Muscle of back (tissue), 11 donors: Measurements from ENCODE around the gene IFFO2. TPM values are rescaled to one million over a fixed set of nuclear protein-coding genes. Genes with fewer than 3 reads are reported as not detected.

ENCODE experiments used
- DNase-seq, 3 donors: peaks; one replicate each; pipeline versions ENCODE4 v3.0.0 to v3.0.0-alpha.2; 2013
- polyA plus RNA-seq, 10 donors: library from polyadenylated mRNA; unstranded; fragments of 120-200 nt; gene quantifications; one replicate each; pipeline ENCODE4 v1.2.1, GENCODE V29; 2013; ENCODE audit not compliant: insufficient read length in 10 of 10

Gene IFFO2
- polyA plus RNA-seq, 10 donors: 4.0 to 10.1 (median 5.4) TPM

DNA sequence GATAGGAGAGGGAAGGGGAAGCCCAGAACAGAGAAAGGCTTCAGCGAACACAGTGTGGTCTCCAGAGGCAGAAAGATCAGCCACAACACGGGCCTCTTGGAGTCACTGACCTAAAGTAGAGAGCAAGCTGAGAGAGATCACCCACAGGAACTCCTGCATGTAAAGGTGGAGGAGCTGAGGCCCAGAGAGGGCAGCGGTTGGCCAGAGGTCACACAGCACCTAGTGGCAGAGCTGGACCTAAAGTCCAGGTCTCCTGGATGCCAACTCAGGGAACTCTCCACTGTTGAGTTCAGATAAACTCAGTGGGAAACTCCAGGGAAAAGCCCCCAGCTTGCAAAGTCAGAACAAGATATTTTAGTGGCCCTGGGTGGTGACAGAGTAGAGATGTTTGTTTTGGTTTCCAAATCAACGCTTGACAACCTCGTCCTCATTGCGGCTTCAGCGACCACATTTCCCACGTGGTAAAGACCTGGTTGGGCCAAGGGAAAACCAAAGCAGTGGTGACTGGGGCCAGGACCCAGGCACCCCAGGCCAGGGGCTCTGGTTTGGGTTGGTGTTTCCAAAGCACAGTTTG is 4.6 kb downstream of the IFFO2 start:
- DNase-seq: no peak

DNA sequence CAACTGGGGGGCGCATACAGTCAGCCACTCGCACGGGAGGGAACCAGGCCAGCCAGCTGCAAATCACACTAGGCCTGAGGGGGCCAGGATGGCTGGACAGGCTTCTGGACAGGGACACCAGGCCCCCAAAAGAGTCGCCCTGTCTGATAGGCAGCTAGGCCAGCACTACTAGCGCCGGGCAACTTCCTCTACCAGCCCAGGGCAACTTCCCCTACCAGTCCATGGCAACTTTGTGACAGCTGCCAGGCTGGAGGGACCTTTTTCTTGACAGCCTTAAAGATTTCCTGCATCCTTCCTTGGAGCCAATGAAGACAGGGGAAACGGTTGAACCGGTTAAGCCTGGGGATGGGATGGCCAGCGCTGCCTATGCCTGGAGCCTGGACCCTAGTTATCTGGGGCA is 5.1 kb downstream of the IFFO2 start:
- DNase-seq: peak in 1 of 3 donors; percentile 32

DNA sequence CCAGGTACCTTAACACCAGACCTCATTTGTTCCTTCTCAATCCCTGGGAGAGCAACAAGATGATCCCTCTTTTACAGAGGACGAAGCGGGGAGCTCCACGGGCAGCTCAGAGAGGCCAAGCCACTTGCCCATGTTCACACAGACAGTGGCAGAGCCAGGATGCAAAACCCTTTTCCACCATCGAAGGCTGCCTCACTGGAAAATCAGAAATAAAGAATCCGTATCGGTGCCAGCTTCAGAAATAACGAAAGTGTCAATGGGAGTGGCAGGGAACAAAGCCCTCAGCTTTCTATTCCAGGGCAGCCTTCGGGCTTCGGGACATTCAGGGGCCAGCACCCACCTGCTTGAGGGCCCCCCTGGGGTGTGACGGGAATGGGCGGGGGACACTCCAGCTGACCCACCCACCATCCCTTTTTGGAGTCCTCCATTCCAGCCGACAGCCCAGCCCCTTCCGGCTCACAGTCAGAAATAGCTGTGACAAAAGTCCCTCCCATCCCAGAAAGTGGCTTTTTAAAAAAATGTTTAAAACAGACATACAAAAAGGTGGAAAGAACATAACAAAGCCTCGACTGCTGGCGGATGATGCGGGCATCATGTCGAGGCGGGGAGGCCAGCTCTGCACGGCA is 6.0 kb downstream of the IFFO2 start:
- DNase-seq: peak in 1 of 3 donors; percentile 78

DNA sequence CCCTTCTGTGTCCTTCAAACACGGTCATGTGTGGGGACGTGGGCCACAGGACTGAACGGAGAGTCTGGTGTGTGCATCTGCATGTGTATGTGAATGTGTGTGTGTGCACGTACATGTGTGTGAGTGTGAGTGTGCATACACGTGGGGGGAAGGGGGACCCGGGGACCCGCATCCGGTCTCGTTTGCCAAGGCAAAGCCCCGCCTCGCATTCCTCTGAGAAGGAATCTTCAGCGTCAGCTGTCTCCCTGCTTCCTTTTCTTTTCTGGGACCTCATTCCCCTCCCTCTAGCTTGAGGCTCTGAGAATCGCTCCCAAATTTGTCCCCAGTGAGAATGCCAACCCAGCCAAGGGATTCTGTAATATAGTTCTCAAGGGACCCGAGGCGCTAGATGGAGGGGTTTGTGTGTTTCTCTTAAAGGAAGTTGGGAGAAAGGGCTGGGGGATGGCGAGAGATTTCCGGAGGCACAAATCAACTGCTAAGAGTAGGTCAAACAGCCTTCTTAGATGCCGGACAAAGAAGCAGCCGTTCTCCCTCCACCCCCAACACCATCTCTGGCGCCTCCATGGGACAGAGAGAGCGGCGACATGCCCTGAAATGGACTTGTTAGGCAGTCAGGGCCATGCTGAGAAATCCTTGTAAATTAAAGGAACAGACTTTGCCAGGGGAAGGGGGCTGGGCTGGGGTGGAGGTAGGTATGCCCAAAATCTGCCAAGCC is 6.6 kb downstream of the IFFO2 start:
- peak; percentile 68 to 91 (median 79) for DNase-seq

DNA sequence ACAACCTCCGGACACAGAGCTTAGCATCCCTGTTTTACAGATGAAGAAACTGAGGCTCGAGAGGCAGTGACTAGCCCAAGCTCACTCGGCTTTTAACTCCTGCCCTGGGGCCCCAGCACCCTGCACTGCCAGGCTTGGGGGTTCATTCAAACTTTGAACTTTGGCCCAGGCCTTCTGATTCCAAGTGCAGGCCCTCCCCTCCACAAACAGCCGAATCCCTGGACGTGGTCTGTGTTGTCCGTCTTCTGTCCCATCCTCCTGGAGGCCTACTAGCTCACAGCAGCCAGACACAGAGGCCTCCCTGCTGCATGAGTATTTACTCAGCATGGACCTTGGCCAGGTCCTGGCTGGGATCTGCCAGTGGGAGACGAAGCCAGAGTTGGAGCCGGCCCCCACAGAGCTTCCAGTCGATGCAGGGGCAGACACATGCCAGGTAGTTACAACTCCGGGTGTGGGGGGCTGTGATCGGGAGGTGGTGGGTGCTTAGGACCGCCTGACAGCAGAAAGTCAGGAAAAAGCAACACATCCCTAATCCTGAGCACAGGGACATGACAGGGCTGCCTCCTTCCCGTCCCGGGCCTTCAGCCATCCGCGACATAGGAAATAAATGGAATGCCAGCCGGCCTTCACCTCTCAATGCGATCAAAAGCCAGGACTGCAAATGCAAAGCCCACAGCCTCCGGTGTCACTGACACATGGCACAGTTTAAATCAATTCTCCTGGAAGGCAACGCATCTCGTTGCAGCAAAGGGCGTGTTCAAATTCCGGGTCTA is 7.4 kb downstream of the IFFO2 start:
- peak in 2 of 3 donors; percentile 76 to 83 for DNase-seq

DNA sequence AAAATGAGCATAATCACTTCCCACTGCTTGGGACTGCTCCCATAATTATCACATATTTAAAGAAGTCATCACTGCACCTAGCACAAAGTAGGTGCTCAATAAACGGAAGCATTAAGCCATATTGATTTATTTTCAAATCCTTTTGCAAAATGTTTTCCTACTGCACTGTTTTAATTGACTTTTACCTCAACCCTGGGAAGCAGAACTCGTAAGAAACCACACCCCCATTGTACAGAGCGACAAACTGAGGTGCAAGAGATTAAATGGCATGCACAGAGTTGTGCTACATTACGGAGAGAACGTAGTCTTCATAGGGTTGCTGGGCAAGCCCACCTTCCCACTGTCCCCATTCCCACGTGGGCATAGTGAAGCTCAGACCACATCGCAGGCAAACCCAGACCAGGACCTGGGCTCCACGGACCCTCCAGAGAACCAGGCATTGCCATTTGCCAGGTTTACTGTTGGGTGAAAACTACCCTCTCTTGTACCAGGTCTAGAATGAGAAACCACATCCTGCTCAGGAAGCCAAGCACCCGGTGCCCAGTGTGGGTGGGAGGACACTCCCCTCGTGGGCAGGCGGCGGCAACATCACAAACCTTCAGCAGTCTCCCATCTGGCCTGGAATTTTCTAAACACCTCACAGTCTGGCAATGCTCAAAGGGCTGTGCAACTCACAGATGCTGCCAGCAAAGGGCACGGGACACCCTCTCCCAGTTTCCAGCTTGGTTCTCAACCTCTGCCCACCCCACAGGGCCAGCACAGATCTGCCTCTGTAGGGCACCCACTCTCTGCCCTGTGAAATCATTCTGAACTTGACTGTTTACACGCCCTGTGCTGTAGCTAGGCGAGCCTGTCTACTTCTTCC is 8.2 kb downstream of the IFFO2 start:
- DNase-seq: no peak

DNA sequence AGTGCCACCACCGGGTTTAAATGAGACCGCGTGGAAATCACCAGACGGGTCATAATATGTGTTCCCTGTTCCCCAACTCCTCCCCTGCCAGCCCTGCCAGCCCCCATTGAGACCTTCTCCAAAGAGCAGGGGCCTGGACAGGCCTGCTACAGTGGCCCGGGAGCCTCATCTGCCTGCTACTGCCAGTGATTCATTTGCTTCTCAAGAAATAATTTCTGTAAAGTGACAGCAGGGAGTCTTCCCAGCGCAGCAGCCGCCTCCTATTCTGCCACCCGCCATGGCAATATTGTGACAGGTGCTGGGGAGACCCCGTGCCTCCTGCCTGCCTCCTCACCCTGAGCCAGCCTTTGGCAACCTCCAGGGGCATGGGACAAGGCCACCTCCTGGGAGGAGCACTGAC is 8.9 kb downstream of the IFFO2 start:
- DNase-seq: no peak

DNA sequence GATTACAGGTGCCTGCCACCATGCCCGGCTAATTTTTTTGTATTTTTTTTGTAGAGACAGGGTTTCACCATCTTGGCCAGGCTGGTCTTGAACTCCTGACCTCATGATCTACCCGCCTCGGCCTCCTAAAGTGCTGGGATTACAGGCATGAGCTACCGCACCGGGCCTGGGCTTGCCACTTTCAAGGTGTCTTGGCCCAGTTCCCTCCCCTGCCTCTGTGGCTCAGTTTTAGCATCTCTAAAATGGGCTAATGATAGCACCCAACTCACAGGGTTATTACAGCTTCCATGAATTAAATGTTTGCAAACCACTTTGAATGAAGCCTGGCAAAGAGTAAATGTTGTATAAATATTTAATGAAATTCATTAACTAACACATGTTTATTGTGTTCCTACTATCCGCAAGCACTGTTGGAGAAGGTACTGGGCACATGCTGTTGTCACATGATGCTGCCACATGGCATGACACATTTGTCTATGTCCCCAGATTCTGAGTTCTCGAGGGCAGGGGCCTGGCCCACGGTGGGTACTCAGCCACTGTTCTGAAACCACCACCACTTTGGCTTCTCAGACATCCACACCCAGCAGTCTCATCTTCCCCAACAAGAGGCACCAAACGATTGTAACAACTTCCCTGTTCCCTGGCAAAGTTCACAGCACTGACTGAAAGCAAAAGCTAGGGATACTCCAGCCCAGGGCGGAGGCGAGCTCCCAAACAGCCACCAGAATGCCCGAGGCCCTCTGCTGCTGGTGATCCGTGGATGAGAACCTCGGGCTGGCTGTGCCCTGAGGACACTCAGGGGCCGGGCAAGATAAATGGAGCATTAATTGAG is 9.7 kb downstream of the IFFO2 start:
- no peak for DNase-seq

DNA sequence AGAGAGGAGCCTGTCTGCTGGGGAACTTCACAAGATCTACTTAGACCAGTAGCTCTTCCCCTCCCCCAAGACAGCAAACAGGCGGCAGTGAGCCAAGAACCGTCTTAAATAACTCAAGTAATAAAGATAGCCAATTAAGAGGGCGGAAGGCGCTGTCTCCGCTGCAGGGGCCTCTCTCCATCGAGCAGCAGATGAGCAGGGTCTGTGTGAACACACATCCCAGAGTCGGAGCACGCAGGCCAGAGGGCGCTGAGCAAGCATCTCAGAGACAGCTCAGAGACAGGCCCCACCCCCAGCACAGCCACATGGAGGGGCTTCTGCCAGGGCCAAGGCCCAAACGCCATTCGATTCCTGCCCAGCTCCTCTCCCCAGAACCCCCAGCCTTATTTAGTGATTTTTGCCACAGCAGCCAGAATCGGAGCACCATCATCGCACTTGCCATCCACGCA is 11.1 kb downstream of the IFFO2 start:
- peak in 2 of 3 donors; percentile 75 to 85 for DNase-seq

DNA sequence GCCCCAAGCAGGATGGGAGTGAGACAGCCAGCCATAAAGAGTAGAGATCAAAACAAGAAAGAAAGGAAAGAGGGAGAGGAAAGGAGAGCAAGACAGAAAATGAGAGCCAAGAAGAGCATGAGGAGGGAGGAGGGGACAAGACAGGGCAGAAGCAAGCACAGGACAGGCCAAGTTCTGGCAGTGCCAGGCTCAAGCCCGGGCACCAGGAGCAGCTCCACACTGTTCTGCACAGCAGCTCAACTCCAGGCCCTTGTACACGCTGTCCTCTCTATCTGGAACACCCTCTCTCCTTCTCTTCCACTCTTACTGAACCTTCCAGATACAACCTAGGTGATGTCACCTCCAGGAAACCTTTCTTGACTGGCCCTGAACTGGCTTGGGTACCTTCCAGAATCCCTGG is 11.7 kb downstream of the IFFO2 start:
- DNase-seq: no peak

DNA sequence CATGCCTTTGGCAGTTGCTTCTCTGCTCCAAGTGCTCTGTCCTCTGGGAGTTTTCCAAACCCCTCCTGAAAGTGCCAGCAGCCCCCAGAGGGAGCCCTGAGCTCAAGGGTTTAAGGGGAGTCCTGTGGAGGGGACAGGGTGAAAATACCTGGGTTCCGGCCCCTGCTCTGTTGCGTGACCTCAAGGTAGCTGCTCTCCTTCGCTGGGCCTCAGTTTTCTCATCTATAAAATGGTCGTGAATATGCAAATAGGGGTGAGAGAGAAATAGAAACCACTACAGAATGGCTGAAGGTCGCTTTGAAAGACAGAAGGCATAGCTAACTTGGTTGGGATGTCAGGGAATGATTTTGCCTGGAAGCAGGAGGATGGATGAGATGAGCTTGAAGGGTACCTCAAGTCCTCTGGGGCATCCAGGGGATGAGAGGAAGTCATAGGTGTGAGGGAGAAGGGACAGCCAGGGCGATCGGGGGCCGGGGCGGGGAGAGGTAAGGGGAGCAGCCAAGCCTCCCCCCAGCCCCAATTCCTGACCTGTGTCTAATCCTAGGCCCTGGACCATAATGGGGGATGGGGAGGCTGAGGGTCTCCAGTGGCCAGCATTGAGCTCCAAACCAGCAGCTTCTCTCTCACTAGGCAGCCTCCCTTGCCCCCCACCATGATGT is 12.4 kb downstream of the IFFO2 start:
- DNase-seq: no peak

DNA sequence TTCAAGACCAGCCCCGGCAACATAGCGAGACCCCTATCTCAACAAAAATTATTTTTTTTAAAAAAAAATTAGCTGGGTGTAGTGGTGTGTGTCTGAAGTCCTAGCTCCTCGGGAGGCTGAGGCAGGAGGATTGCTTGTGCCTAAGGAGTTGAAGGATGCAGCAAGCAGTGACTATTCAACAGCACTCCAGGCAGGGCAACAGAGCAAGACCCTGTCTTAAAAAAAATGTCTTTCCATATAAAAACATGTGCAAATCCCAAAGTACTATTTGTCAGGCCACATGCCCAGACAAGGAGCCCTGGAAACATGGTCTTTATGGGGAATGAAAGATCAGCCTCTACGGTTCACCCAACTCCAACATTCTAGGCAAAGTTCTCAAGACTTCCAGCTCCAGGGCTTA is 13.3 kb downstream of the IFFO2 start:
- no peak for DNase-seq

DNA sequence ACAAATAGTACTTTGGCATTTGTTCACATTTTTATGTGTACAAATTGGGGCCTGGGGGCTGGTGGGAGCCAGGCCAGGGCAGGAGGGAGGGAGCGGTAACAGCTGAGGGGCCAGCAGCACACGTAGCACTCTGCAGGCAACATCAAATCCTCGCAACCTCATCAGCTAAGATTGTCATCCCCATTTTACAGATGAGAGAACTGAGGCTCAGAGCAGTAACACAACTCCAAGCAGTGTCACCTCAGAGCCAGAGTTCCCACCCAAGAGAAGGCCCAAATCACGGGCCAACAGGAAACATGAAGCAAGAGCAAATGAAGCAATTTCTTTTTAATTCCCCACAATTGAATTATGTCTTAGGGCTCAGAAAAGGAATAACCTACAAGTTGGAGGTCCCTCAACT is 14.1 kb downstream of the IFFO2 start:
- no peak for DNase-seq

DNA sequence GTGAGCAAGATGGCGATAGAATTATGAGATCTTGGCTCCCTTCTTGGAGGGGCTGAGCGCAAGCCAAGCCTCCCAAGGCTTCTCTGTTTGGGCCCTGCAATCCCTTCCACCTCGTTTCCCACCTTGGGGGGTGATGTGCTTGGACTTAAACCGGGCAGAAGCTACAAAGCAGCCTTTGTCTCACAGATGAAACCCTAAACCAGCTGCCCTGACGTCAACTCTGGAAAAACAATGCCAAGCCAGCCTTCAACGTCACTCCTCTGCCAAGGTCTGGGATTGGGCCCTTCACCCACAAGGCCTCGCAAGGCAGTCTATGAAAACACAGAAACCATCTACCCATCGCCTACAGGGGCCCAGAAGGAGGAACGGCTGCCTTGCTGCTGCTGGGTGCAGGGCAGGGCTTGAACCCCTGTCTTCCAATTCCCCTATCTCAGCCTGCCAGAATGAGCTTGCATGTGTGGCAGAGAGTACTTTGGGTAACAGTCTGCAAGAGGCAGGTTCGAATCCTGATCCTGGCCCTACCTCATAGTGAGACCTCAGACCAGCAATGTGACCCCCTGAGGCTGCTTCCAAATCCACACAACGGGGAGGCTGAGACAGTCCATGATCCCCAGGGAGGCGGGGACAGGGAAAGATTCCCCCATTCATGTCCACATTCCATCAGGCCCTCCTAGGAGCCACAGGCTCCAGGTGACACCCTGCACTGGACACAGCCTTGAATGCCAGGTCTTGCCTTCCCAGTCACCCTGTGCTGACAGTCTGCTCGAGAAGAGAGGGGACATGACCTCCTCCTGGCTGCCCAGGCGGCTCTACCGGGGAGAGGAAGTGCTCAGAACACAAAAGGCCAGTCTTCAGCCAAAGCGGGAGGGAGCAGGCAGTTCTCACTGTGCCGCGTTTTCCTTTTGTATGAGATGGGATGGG is 15.0 kb downstream of the IFFO2 start:
- peak in 1 of 3 donors; percentile 76 for DNase-seq

DNA sequence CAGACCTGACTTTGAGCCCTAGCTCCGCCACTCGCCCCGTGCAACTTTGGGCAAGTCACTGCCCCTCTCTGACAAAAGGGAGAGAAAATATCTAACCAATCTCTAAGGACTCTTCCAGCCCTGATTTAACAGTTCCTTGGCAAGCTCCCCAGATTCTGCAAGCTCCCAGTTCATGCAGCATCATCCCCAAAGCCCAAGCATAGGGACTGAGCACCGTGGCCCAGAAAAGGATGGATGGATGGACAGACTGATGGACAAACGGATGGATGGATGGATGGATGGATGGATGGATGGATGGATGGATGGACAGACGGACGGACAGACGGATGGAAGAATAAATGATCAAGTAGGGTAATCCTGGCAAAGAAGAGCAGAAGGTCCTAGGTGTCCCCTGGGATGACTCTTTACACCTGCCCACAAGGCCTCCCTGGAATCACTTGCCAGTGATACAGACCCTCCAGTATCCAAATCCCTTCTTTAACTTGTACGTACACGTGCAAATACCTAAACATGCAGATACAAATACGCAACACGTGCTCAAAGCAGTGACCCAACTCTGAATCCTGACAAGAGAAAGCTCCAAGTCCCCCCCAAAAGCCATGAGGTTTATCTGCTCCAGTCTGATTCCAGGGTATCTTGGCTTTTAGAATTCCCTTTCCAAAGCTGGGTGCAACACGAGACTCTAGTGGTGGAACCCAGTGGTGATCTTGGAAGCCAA is 16.0 kb downstream of the IFFO2 start:
- peak in 1 of 3 donors; percentile 44 for DNase-seq

DNA sequence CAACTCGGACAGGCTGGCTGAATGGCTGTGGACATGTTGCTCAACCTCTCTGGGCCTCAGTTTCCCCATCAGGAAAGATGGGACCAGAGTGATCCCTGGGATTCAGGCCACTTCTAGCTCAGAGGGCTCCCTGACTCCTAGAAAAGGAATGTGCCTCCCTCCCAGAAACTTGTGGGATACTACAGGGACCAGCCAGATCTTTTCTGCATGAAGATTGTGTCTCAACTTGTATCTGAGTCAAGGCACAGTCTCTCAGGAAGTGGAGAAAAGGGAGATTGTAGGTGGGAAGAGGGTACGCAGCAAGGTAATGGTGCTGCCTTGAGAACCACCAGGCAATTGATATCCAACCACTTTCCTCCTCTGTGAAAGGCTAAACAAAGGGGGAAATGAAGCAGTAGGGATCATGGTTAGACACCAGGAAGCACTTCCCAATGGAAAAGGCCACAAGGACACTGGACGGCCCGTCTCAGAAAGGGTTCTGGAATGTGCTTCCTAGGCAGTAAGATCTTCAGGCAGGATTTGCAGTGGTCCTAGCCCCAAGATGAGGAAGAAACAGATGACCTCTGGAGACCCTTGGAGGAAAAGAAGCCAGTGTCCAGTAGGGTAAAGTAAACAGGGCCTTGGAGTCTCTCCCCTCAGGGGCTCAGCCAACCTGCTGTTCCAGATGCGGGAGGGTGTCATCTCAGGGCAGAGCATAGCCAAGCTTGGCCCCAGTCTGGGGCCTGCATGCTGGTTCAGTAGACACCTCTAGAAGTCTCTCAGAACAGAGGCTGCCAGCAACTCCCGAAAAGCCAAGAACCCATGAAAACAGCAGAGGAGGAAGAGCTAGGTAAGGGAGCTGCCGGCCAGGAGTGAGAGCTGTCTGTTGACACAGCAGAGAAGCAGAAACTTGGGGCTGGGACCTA is 16.8 kb downstream of the IFFO2 start:
- no peak for DNase-seq

DNA sequence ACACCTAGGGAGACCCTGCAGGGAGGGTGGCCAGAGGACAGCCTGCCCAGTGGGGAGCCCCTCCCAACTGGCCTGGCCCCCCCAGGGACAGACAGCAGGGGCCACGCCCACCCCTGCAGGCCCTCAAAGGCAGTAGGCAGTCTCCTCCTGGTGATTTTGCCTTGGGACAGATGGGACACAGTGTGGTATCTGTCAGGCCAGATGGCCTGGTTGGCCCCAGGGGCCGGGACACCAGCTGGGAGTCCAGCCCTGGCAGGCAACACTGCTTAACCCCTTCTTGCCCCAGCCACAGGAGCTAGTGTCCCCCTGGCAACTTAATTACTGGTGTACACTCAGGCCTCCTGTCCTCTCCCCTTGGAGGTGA is 17.8 kb downstream of the IFFO2 start:
- peak in 1 of 3 donors; percentile 59 for DNase-seq
